ENCODE data around the gene ZNF436. TPM values are rescaled to one million over a fixed set of nuclear protein-coding genes. Genes with fewer than 3 reads are reported as not detected.

ZNF436 gene
- polyA plus RNA-seq, 3 donors = 31.8 to 33.6 (median 33.1) TPM

DNA sequence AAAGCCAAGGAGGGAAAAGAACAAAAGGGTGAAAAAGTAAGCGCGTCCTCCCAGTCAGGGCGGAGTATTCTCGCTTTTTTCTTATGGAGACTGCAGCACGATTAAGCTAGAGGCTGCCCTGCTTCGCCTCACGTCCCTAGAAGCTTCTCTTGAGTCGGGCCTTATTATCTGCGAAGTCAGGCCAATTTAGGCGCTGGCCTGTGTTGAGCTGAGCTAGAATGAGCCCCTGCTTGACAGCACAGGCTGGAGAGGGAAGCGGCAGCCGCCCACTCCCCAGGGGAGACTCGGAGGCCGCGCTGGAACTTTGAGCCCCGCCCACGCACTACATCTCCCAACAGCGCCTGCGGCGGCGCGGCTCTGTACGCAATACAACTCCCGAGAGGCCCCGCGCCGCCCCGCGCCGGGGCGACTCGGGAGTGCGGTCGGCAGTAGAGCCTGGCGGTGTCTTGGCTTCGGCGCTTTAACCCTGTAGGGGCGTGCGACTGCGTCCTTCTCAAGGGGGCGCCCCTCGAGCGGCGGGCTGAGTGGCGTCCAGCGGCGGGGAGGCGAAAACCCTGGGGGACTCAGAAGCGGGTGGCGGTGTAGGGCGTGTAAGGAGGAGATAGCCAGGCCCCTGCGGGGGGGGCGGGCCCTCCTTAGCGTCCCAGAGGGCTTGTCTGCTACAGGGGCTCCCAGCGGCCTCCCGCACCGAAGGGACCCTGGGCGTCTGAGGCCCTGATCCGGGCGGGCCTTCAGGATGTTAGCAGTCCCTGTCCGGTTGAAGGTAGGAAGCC lies 888 bp downstream of the ZNF436 start:
- DNase-seq = peak; percentile 94

DNA sequence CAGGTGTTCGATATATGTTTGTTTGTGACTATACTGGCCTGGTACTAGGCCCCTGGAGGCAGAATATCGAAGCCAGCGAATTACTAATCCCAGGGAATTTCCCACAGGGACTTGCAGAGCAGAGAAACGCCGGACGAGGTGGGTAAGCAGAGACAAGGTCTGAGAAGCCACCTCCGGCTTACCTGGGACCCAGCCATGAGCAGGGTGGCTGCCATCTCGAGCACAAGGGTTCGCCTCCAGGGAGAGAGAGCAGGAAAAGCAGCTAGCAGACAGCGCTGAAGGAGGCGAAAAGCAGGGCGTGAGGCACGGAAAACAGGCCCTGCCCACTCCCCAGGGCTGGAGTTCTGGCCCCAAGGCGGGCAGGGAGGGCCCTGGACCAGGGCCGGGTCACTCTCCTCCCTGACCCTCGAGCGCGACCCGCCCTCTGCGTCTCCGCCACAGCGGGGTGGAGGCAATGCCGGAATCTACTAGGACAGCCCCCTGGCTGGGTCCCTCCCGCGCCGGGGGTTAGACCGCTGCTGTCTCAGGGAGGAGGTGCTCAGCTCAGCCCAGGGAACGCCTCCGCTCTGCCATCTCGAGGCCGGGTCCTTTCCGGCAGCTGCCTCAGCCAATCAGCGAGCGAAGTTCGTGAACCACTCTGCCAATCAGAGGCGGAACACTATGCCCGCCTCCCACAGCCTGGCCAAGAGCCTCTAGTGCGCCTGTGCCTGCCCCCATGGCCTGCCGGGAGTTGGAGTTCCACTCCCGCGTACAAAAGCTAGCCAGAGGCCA lies 1.7 kb downstream of the ZNF436 start:
- peak; percentile 99 for DNase-seq

DNA sequence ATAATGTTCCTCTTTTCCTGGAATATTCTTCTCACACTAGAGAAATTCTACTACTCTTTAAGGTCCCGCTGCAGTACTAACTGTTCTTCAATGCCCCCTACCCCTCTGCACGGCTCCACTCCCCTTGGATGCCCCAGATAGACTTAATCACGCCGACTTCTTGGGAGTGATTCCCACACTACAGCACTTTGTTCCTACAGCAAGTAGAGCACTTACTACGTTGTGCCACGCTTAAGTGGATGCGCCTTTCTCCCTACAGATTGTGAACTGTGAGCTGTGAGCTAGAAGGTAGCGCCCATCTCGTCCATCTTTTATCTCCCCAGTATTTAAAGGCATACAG lies 2.2 kb downstream of the ZNF436 start:
- no peak for DNase-seq

DNA sequence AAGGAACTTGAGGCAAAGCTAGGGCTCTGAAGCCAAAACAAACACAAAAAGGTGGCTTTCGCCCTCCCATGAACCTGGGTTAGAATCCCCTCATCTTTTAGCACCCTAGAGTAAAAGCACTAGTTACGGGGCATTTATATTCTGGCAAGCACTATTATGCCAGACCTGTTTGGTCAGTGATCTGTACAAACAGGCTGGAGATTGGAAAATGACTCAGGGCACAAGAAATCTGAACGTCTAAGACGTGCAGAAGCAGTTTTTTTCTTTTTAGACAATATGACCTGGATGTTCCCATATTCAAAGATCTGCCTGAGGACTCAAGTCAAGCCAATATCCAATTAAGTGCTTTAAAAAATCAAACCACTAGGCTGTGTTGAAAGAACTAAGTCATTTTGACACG lies 3.0 kb downstream of the ZNF436 start:
- no peak for DNase-seq

DNA sequence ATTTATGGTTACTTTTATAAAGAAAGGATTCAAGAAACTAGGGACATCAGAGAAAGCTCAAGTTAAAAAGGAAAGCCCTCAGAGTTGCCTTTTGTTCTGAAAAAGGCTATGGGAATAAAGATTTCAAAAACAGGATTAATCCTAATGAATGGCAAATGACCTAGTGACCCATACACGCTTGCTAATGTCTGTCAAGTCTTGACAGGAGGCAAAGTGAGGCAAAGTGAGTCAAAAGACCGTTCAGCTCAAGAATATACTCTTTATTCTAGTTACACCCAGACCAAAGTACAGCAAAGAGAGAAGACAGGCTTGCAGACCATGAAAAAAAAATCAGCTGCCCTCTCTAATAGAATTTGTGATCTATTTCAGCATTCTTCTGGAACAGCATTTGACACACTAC lies 3.5 kb downstream of the ZNF436 start:
- DNase-seq = no peak

DNA sequence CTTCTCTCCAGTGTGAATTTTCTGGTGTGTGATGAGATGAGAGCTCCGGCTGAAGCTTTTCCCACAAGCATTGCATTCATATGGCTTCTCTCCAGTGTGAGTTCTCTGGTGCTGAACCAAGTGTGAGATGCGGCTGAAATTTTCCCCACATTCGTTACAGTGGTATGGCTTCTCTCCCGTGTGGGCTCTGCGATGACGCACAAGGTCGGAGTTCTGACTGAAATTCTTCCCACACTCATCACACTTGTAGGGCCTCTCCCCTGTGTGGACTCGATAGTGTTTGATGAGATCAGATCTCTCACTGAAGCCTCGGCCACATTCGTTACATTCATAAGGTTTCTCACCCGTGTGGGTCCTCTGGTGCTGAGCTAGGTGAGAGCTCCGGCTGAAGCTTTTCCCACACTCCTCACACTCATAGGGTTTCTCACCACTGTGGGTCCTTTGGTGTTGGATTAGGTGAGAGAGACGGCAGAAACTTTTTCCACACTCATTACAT lies 7.4 kb downstream of the ZNF436 start:
- no peak for DNase-seq

DNA sequence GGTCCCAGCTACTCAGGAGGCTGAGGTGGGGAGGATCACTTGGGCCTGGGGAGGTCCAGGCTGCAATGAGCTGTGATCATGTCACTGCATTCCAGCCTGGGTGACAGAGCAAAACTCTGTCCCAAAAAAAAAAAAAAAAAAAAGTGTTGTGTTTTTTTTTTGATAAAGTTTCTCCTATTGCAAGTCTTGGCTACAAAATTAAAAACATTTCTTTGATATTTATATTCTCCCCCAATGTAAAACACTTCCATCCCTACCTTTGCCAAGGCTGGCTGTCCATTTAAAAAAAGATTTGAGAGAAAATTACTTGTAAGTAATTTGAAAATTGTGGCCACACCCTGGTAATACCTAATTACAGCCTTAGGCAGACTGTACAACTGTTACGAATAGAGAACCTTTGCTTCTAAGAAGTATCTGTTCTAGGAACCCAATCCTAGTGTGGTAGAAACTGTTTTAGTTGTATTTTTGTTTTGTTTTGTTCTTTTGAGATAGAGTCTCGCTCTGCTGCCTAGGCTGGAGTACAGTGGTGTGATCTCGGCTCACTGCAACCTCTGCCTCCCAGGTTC lies 11.2 kb downstream of the ZNF436 start:
- no peak for DNase-seq

DNA sequence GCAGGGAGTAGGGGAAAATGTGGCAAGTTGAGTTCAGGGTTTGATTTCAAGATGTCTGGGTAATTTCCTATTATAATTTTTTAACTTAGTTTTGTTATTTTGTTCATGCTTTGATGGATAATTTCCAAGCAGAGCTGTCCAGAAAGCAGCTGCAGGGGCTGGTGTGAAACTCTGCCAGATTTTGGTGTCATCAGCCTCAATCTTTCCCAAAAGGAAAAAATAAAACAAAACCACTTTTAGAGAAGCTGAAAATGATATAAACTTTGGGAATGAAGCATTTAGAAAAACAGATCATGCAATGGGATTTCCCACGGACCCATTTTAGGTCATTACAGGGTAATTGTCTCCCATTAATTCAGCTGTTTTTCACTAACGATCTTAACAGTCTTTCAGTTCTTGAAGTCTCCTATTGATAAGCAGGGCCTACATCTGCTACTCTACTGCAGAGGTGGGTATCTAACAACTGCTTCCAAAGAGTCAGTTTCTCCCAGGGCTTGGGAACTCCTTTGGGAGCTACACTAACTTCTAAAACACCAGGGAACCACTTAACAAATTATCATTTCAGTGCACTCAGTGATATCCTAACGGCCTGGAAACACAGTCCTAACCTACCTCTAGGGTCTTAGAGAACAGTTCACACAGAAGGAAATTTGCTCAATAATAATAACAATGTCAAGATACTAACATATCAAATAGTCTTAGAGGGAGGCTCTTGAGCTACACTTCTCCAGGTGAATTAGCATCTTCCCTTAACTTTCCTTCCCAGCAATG lies 12.3 kb downstream of the ZNF436 start:
- no peak for DNase-seq

DNA sequence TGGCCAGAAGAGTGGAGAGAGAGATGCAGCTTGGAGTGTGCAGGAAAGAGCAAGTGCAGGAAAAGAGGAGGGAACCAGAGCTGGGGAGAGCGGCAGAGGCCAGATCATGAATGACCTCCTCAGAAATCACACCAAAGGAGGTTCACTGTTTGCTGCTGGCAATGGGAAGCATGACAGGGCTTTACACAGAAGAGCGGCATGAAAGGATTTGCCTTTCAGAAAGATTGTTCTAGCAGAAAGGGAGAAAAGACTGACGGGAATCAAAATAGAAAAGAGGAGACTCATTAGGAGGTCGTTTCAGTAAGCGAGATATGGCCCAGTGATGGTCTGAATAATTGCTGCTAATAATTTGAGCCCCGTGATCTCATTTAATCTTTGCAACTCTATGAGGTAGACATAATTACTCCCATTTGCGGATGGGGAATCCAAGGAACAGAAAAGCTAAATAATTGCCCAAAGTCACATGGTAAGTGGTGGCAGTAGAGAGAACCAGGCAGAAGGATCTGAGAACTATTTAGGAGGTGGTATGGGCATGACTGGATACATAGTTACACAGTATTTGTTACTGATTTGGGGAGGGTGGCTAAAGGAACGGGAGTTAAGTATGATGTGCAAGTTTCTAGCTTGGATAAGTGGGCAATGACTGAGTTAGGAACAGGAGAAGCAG lies 13.0 kb downstream of the ZNF436 start:
- no peak for DNase-seq

DNA sequence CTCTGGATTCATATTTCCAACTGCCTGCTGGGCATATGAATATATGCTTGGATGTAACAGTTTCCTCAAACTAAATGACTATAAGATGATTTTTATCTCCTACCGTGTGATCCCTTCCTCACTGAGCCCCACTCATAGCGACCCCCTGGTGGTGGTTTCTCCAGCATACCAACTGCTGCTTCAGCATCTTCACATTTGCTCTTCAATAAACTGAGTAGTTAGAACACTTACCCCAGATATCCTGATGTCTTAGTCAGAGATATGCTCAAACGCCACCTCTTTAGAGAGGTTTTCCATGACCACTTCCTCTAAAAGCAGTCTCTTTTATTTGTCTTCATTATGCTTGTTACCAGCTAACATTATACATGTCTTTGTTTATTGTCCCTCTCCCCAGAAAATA lies 15.4 kb downstream of the ZNF436 start:
- DNase-seq = no peak

DNA sequence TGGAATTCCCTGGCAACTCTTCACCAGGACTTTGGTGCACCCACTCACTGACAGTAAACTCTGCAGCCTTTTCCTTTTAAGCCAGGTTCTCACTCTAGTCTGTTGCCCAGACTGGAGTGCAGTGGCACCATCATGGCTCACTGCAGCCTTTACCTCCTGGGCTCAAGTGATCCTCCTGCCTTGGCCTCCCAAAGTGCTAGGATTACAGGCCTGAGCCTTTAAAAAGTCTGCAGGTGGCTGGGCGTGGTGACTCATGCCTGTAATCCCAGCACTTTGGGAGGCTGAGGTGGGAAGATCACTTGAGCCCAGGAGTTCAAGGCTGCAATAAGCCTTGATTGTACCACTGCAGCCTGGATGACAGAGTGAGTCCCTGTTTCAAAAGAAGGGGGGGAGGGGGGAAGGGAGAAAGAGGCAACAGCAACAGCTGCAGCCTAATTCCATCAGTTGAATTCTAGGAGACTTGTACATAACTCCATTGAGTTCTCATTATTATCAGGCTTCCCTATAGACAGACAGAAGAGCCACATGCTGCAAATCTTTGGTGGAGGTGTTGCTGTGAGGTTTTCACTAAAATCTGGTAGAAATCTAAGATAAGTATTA lies 17.4 kb downstream of the ZNF436 start:
- no peak for DNase-seq

DNA sequence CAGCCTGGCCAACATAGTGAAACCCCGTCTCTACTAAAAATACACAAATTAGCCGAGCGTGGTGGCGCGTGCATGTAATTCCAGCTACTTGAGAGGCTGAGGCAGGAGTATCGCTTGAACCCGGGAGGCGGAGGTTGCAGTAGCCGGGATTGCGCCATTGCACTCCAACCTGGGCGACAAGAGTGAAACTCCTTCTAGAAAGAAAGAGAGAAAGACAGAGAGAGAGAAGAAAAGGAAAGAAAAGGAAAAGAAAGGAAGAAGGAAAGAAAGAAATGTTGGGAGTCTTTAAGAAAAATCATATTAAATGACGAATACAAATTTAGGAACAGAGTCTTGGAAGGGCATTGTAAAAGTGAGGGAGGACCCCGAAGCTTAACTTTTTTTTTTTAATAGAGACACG lies 23.7 kb downstream of the ZNF436 start:
- DNase-seq = no peak

DNA sequence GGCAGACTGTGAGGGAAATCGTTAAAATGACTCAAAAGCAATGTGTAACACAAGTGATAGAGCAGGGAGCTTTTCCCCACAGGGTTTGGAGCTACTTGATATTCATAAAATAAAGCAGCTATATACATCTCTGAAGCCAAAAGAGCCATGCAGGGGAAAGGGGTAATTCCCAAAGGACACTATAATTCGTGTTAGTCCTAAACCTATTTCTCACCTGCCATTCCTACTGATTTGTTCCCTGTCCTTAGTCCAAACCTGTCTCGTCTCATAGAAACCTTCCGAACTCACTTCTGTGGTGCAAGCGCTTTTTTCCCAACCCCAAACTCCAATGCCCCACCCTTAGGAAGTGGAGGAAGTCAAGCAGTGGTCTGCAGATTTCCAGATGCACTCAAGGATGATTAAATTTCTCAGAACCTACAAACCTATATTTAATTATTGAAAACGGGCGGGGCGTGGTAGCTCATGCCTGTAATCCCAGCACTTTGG lies 24.6 kb downstream of the ZNF436 start:
- DNase-seq = peak; percentile 47

DNA sequence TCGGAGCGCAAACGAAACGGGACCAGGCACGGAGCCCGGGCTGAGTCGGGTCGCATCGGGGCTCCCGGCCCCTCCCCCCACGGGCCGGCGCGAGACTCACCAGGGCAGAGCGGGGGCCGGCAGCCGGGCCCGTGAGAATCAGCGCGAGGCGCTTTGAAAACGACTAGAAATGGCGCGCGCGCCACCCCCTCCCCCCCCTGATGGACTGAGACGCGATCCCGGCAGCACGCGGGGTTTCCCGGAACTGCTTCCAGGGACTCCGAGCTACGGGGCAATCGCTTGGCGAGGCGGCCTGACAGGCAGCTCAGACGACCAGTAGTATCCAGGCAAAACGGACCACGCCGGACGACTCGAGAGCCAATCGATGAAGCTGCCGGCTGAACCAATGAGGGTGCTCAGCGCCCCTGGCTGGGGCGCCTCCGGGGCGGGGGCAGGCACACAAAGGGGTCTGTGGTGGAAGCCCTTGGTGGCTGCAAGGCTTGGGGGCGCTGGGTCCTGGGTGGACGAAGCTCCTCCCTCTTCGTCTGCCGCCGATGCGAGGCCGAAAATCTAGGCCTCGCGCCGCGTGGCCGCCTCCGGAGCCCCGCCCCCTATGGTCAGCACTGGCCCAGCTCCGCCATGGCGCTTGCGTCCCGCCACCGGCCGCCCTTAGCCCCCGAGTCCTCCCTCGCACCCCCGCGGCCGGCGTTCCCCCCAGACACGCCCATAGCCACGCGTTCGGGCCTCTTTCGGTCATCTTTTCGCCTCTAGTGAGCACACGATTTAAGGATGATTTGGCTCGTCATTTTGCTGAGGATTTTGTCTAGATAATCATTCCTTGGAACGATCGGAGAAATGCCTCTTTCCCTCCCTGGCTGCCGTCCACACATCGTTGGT lies 25.3 kb downstream of the ZNF436 start, which contains the start of gene HNRNPR:
Gene HNRNPR (minus strand): TSS at position 174 of the 876 bp plus-strand sequence. CDS start 3,276 bp downstream, outside the sequence.
- peak; percentile 100 for DNase-seq

DNA sequence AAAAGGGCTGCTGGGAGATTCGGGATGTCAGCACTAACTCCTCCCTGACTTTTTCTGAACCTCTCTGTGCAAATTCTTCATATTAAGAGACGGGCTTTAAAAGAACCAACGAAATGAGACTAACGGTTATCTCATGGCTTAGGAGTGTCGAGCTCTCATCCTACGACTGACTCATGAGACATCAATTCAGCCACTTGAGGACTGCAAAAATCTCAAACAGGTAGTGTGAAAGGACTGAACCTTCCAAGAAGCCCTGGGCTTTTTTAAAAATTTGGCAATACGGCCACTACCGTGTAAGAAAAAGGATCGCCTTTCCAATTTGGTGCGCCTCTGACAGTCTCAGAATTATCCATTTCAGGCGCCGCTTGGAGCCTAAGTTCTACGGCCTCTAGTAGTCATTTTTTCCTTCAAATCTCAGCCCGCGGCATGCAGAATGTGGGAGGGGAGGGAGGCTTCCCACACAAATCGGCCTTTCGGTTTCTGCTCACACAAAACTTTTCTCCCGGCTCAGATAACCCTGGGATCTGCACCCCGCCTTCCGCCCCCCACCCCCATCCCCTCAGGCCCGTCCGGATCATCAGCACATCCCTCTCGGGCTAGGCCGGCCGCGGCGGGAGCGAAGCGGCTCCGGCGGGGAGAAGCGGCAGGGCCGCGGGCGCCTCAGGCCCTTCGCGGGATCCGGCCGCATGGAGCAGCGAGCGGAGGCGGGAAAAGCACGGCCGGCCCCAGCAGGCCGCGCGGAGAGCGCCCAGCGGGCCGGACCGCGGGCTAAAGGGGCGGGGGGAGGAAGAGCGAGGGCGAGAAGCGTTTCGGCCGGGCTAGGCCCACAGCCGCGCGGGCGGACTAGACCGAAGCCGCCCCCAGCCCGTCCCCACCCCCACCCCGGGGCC lies 26.2 kb downstream of the ZNF436 start:
- DNase-seq = peak; percentile 30

DNA sequence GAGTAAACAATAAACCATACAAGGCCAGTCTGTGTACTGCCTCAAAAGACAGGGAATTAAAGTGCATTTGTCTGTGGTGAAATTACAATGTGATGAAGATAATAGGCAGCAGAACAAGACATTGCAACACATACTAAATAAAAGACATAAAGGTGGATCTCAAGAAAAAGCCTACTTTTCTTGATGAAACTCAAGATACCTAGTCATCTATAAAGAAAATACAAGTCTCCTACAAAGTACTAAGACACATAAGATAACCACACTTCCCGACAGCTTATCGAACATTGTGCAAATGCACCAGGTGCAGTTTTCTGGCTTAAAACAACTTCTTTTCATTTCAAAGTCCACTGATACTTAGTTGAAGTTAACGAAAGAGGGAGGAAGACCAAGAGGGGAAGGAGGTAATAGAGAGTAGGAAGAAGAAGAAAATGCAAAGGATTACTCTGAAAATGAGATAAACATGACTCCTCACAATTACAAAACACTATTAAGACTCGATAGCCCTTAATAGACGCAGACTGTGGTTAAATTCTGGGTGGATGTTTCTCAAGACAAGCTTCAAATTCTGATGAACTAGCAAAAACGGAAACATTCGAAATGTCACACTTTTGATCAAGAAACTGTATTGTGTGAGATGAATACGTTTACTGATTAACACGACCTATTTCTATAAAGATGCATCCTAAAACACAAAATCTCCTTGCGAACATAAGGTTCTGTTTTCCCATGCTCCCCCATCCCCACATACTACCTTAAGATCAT lies 27.5 kb downstream of the ZNF436 start:
- DNase-seq = no peak

DNA sequence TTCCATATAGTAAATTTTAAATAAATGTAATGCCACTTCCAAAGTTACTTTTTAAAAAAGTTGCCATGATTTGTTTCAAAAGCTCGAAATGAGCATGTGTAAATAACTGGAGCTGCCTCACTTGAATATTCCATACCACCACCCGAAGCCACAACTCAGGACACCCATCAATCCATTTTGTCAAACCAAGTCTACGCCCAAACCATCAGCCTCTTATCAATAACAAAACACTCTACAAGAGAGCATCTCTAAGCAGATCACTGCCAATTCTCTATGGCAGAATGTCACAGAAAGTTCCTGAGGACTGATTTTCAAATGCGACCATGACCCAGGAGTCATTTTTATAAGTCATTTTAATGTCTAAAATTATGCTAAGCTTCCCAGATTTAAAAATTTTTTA lies 30.0 kb downstream of the ZNF436 start:
- DNase-seq = no peak

DNA sequence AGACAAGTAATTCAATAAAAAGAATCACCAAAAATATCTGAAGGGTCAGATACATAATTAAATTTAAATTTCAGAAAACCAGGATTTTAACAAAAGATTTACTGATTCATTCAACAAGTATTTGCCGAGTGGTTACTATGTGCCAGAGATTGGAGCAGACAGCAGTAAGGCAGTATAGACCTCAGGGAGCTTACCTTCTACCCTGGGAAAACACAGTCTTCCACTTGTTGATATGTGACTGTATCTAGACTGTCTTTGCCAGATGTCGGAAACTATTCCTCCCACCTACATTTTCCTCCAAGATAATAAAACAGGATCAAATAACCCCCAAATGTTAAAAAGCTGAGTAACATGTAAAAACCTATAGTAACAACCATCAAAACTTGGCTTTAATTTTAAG lies 31.8 kb downstream of the ZNF436 start:
- no peak for DNase-seq
